Measurements from ENCODE around the gene NAA16. TPM values are rescaled to one million over a fixed set of nuclear protein-coding genes. Genes with fewer than 3 reads are reported as not detected.

The NAA16 gene
- total and polyA plus RNA-seq, 2 of the 4 experiments (the other 2 are of a cell fraction) = 6.6 to 8.8 TPM

DNA sequence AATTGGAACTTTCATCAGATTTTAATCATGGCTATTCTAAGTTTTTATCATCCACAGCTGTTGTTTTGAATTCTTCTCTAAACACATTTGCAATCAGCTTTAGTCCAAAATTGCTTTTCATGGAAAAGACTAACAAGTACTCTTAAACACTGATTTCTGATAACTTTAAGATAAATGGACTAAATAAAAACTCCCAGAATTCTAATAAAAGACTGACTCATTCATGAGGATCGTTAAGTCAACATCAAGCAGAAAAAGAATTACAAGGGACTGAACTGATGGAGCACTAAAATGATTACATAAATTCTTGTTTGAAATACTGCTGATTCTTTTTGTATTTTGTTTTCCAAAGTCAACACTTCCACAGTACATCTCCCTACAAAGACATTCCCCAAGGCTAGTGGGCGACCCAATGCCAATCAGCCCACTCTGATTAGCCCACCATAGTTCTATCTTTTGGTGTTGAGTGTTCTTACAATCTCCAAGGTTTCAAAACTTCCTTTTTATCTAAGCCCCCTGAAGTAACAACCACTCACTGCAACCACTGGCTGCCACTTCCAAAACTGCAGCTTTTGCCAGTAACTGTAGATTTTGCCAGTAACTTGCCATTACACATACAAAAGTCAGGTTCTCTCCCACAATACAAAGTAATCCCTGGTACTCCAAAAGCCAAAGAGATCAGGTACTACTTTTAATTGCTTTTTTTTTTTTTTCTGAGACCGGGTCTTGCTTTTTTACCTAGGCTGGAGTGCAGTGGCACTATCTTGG is 14.0 kb upstream of the NAA16 start:
- no peaks in the 10 kb centered on the region for H3K27me3 ChIP-seq (ENCODE audit: control insufficient read depth, insufficient read depth, low read length)
- POLR2A ChIA-PET (ENCODE audit: unreplicated experiment) = no interaction called here
- CTCF ChIA-PET = no interaction called here
- H3K18ac ChIP-seq (ENCODE audit: low read depth, low read length) = no peak overlapping the region
- no peak overlapping the region for H4K8ac ChIP-seq (ENCODE audit: low read depth in 2 of 2, low read length in 2 of 2)
- no peaks in the 10 kb centered on the region for H4K20me1 ChIP-seq (ENCODE audit: insufficient read depth, low read length)
- no peak overlapping the region for H2AK9ac ChIP-seq (replicated peaks; ENCODE audit: low read depth, low read length, poor library complexity)
- no peak overlapping the region for H2BK15ac ChIP-seq (ENCODE audit: low read depth, low read length)
- dilution Hi-C loops (cut with HindIII; ENCODE audit: low sequenced_read_pairs, unreplicated experiment) = no loop called here
- no TSS peak for BruUV-seq (replicated peaks)
- no peak for TF ChIP-seq BHLHE40 (IDR thresholded peaks at IDR 0.05; ENCODE audit: low read depth, low read length)
- no peak for TF ChIP-seq POLR2A (IDR thresholded peaks at IDR 0.05; ENCODE audit: low read depth, low read length)
- no peak for TF ChIP-seq CEBPB (IDR thresholded peaks at IDR 0.05; ENCODE audit: low read depth, low read length)
- TF ChIP-seq MAFK (IDR thresholded peaks at IDR 0.05; ENCODE audit: low read depth, low read length) = no peak
- TF ChIP-seq RAD21 (IDR thresholded peaks at IDR 0.05; ENCODE audit: low read length) = no peak
- no peak for TF ChIP-seq SMC3 (IDR thresholded peaks at IDR 0.05; ENCODE audit: low read depth, low read length)
- TF ChIP-seq RFX5 (IDR thresholded peaks at IDR 0.05; ENCODE audit: low read depth, low read length) = no peak
- TF ChIP-seq MAZ (IDR thresholded peaks at IDR 0.05; ENCODE audit: borderline replicate concordance, low read depth, low read length) = no peak
- no peak for TF ChIP-seq MXI1 (IDR thresholded peaks at IDR 0.05; ENCODE audit: borderline replicate concordance, low read depth, low read length)
- no peak for TF ChIP-seq NFE2L2 (IDR thresholded peaks at IDR 0.05; ENCODE audit: low read depth, low read length)
- no peak for TF ChIP-seq ELK1 (IDR thresholded peaks at IDR 0.05; ENCODE audit: borderline replicate concordance, low read depth, low read length)
- no peak for TF ChIP-seq CHD1 (IDR thresholded peaks at IDR 0.05; ENCODE audit: low read depth, low read length)
- no peak for TF ChIP-seq RCOR1 (IDR thresholded peaks at IDR 0.05; ENCODE audit: insufficient replicate concordance, low read length)
- TF ChIP-seq, protein P1, sequence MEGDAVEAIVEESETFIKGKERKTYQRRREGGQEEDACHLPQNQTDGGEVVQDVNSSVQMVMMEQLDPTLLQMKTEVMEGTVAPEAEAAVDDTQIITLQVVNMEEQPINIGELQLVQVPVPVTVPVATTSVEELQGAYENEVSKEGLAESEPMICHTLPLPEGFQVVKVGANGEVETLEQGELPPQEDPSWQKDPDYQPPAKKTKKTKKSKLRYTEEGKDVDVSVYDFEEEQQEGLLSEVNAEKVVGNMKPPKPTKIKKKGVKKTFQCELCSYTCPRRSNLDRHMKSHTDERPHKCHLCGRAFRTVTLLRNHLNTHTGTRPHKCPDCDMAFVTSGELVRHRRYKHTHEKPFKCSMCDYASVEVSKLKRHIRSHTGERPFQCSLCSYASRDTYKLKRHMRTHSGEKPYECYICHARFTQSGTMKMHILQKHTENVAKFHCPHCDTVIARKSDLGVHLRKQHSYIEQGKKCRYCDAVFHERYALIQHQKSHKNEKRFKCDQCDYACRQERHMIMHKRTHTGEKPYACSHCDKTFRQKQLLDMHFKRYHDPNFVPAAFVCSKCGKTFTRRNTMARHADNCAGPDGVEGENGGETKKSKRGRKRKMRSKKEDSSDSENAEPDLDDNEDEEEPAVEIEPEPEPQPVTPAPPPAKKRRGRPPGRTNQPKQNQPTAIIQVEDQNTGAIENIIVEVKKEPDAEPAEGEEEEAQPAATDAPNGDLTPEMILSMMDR (conservative IDR thresholded peaks at IDR 0.05; ENCODE audit: low read depth, low read length) = no peak
- H3K4me3 ChIP-seq (ENCODE audit: insufficient read depth, low read depth, low read length) = no peak overlapping the region
- intact Hi-C loops (cut with micrococcal nuclease) = no loop called here
- H2BK20ac ChIP-seq (ENCODE audit: low read depth, low read length) = no peak overlapping the region
- H3K14ac ChIP-seq (replicated peaks; ENCODE audit: low read depth, low read length) = no peak overlapping the region
- H3K4ac ChIP-seq (ENCODE audit: low read depth, low read length) = no peak overlapping the region
- H3K79me1 ChIP-seq (ENCODE audit: low read depth in 1 of 2, low read length in 2 of 2) = no peaks in the 10 kb centered on the region
- in situ Hi-C loops (cut with MboI; ENCODE audit: low sequenced_read_pairs) = no loop called here
- no peak overlapping the region for H3K23ac ChIP-seq (ENCODE audit: low read depth, low read length)
- H3K9me1 ChIP-seq (ENCODE audit: insufficient read depth, low read length) = no peaks in the 10 kb centered on the region
- H2BK5ac ChIP-seq (ENCODE audit: low read depth, low read length, poor library complexity, severe bottlenecking) = no peak overlapping the region
- H3K4me2 ChIP-seq (ENCODE audit: low read depth, low read length) = no peak overlapping the region
- H3K36me3 ChIP-seq (ENCODE audit: control insufficient read depth, insufficient read depth, low read length) = no peaks in the 10 kb centered on the region
- no peak overlapping the region for H2AFZ ChIP-seq (replicated peaks; ENCODE audit: low read length, poor library complexity)
- no peak overlapping the region for H4K91ac ChIP-seq (ENCODE audit: insufficient read depth, low read depth, low read length)
- no peak for ATAC-seq (ENCODE audit: low read depth)
- no peak overlapping the region for H2AK5ac ChIP-seq (ENCODE audit: low read depth, low read length)
- no peak overlapping the region for H3K56ac ChIP-seq (ENCODE audit: extremely low read depth, insufficient read depth, low read length)
- WGBS, 2 experiments (ENCODE audit: extremely low coverage in 2 of 2, insufficient read length in 1 of 2) = no CpG with 5 or more reads among the region's 3 CpGs
- no peak overlapping the region for H3K27ac ChIP-seq (ENCODE audit: insufficient read depth, low read length)
- DNase-seq = no peak
- no peak overlapping the region for H4K5ac ChIP-seq (ENCODE audit: low read depth, low read length)
- no peaks in the 10 kb centered on the region for H3K4me1 ChIP-seq (ENCODE audit: control insufficient read depth, insufficient read depth, low read length)
- no peak overlapping the region for H2BK120ac ChIP-seq (ENCODE audit: low read depth, low read length)
- no peak overlapping the region for H3K9ac ChIP-seq (ENCODE audit: low read depth, low read length)
- H3K9me3 ChIP-seq (ENCODE audit: control insufficient read depth, insufficient read depth, low read length) = no peaks in the 10 kb centered on the region

Data from IMR-90 (cell line).